Regular cardiac myocyte (primary cell): Measurements from ENCODE around the gene ZNF496. TPM values are rescaled to one million over a fixed set of nuclear protein-coding genes. Genes with fewer than 3 reads are reported as not detected.

Experiments
- total RNA-seq: library from RNA; depleted of rRNA; stranded (reverse); fragments of >200 nt; gene quantifications from 2 replicates; pipeline ENCODE4 v1.2.3, GENCODE V29; 2014

ZNF496 gene
- 8.2 and 10.4 TPM in 2 replicates for total RNA-seq

GRCh38 chr1:247331525-247332214 is at the start of gene ZNF496:
Gene ZNF496 (minus strand): TSS chr1:247331867. CDS start chr1:247329578, 2,289 bp downstream.

GRCh38 chr1:247255772-247256171 is 75.9 kb downstream of the ZNF496 start, which contains the start of gene VN1R5:
Gene VN1R5 (plus strand): TSS chr1:247256072.

Other genes starting within 250 kb of the ZNF496 start
- gene ZNF669, start 227.5 kb downstream of the ZNF496 start, total RNA-seq = 6.2 and 8.8 TPM in 2 replicates
- gene ZNF124, start 159.8 kb downstream of the ZNF496 start, total RNA-seq = 41.8 and 69.6 TPM in 2 replicates
- gene VN1R5, start 75.8 kb downstream of the ZNF496 start, total RNA-seq = not detected in 2 replicates
- 0.19 TPM in 1 of 2 replicates, not detected in the other for gene NLRP3, start 84.3 kb upstream of the ZNF496 start, total RNA-seq
- not detected in 2 replicates for gene OR2B11, start 126.2 kb upstream of the ZNF496 start, total RNA-seq
- not detected in 2 replicates for gene OR2C3, start 204.6 kb upstream of the ZNF496 start, total RNA-seq
- not detected in 2 replicates for gene GCSAML, start 217.3 kb upstream of the ZNF496 start, total RNA-seq